ENCODE results near the gene WDR91.

WDR91 gene

DNA sequence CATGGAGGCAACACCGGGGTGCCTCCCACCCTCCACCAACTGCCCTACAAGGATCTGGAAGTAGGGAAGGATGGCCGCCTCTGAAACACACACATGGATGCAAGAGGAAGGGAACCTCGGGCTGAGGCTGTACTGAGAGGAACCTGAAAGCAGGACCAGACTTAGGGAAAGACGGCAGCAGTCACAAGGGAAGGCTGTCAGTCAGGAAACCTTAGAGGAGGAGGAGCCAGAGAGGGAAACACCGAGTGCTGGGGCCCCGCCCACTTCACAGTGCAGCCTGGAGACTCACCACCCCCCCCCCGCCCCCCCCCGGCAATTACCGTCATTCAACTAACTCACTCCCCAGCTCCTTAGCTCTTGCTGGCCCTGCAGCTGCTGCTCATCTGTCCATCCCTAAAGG lies 43.3 kb downstream of the WDR91 start:
- Mint-ChIP-seq H3K9me3 (peaks cover under 1% of the 10 kb centered on the region), H3K4me3 (peak overlapping the region; percentile 54 to 95 (median 93)), H3K27me3 (ENCODE audit: low read depth) (no peaks in the 10 kb centered on the region), H3K4me1 (peaks cover 32% of the 10 kb centered on the region), H3K36me3 (ENCODE audit: low read depth) (peaks cover 65% of the 10 kb centered on the region), H3K27ac (peak overlapping the region; percentile 15 to 56 (median 52))
- TF ChIP-seq, protein P1, sequence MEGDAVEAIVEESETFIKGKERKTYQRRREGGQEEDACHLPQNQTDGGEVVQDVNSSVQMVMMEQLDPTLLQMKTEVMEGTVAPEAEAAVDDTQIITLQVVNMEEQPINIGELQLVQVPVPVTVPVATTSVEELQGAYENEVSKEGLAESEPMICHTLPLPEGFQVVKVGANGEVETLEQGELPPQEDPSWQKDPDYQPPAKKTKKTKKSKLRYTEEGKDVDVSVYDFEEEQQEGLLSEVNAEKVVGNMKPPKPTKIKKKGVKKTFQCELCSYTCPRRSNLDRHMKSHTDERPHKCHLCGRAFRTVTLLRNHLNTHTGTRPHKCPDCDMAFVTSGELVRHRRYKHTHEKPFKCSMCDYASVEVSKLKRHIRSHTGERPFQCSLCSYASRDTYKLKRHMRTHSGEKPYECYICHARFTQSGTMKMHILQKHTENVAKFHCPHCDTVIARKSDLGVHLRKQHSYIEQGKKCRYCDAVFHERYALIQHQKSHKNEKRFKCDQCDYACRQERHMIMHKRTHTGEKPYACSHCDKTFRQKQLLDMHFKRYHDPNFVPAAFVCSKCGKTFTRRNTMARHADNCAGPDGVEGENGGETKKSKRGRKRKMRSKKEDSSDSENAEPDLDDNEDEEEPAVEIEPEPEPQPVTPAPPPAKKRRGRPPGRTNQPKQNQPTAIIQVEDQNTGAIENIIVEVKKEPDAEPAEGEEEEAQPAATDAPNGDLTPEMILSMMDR (IDR thresholded peaks at IDR 0.05; ENCODE audit: unreplicated experiment in 3 of 3): no peak

DNA sequence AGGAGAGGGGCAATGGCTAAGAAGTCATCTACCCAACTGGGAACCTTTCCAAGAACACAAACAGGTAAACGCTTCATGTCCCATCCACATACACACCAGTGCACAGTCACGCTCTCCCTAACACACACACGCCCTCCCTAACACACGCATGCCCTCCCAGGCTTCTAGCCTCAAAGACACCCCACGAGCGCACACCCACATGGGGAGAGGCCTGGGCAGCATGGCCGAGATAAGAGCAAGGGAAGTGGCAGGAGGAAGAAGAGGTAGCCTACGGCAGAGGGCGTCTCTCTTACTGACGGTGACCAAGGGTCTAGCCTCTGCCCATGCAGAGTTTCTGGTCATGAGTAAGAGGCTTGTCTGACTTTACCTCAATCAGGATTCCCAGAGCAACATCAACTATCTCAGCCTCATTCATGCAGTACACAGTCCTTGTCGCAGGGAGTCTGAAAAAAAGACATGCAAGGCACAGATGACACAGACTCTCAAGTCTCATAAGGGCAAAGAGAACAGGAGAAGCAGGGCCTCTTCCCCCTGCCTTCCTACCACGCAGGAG lies 43.9 kb downstream of the WDR91 start:
- H3K27ac Mint-ChIP-seq: peak overlapping the region; percentile 15 to 56 (median 52)
- H3K9me3 Mint-ChIP-seq: peaks cover 5% of the 10 kb centered on the region
- TF ChIP-seq, protein P1 (IDR thresholded peaks at IDR 0.05; ENCODE audit: unreplicated experiment in 3 of 3): no peak
- H3K27me3 Mint-ChIP-seq (ENCODE audit: low read depth): no peaks in the 10 kb centered on the region
- peaks cover 32% of the 10 kb centered on the region for H3K4me1 Mint-ChIP-seq
- H3K36me3 Mint-ChIP-seq (ENCODE audit: low read depth): peaks cover 70% of the 10 kb centered on the region
- H3K4me3 Mint-ChIP-seq: peak overlapping the region; percentile 54 to 73 (median 68)

DNA sequence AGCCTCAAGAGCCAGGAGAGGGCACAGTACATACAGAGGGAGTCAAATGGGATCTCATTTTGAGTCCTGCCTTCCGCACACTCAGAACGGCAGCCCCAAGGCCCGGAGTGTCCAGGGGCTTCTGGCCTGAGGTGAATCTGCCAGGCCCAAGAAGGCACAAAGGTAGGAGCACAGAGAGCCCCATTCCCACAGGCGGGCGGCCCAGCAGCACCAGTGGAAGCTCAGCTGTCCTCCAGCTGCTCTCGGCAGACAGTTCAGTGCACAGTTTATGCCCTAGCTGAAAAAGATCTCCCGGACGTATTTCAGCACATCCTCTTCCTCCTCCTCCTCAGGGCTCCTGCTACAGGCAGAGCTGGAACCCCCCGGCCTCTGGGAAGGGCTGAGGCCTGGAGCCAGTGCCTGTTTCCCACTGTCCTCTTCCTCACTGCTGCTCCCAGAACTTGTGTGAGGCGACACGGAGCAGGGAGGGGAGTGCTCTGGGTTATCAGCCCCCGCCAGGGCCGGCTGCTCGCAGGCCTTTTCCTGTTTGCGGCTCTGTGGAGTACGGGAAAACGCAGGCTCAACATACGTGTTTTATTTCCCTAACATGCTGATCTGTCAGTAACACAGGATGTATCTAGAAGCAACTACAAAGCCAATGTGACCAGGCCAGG lies 44.9 kb downstream of the WDR91 start:
- TF ChIP-seq, protein P1 (IDR thresholded peaks at IDR 0.05; ENCODE audit: unreplicated experiment in 3 of 3): no peak
- Mint-ChIP-seq H3K27ac (no peak overlapping the region), H3K4me3 (peak overlapping the region; percentile 49 to 71 (median 61)), H3K36me3 (ENCODE audit: low read depth) (peaks cover 78% of the 10 kb centered on the region), H3K4me1 (peaks cover 33% of the 10 kb centered on the region), H3K27me3 (ENCODE audit: low read depth) (no peaks in the 10 kb centered on the region), H3K9me3 (peaks cover 12% of the 10 kb centered on the region)

DNA sequence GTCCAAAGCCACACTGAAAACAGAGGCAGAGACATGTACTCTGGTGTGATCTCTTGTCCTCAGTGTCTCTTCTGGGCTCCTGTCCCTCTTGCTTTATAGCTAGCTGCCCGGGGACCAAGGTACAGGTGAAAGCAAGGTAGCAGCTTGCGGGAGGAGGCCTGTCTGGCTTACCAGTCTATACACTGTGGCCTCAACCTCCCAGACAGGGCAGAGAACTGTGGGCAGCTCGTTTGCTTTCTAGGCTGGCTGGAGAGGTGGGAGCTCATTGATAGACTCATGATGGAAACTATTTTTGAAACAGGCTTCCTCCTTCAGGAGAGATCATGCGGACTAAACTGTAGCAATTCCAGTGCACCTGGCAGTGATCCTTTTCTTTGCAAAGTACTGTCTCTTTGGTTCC lies 45.5 kb downstream of the WDR91 start:
- peaks cover 84% of the 10 kb centered on the region for H3K36me3 Mint-ChIP-seq (ENCODE audit: low read depth)
- peaks cover 16% of the 10 kb centered on the region for H3K9me3 Mint-ChIP-seq
- peak overlapping the region in 1 of 3 experiments; percentile 29 for H3K4me3 Mint-ChIP-seq
- TF ChIP-seq, protein P1 (IDR thresholded peaks at IDR 0.05; ENCODE audit: unreplicated experiment in 3 of 3): no peak
- H3K27ac Mint-ChIP-seq: no peak overlapping the region
- peaks cover 37% of the 10 kb centered on the region for H3K4me1 Mint-ChIP-seq
- H3K27me3 Mint-ChIP-seq (ENCODE audit: low read depth): no peaks in the 10 kb centered on the region

DNA sequence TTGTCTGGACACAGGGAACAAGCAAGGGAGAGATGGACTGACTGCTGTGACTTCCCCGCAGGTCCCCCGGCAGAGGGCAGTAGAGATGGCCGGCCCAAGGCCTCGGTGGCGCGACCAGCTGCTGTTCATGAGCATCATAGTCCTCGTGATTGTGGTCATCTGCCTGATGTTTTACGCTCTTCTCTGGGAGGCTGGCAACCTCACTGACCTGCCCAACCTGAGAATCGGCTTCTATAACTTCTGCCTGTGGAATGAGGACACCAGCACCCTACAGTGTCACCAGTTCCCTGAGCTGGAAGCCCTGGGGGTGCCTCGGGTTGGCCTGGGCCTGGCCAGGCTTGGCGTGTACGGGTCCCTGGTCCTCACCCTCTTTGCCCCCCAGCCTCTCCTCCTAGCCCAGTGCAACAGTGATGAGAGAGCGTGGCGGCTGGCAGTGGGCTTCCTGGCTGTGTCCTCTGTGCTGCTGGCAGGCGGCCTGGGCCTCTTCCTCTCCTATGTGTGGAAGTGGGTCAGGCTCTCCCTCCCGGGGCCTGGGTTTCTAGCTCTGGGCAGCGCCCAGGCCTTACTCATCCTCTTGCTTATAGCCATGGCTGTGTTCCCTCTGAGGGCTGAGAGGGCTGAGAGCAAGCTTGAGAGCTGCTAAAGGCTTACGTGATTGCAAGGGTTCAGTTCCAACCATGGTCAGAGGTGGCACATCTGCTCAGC lies 46.8 kb downstream of the WDR91 start:
- Mint-ChIP-seq H3K4me1 (peaks cover 43% of the 10 kb centered on the region), H3K36me3 (ENCODE audit: low read depth) (peaks cover 91% of the 10 kb centered on the region), H3K9me3 (peaks cover 20% of the 10 kb centered on the region), H3K27me3 (ENCODE audit: low read depth) (no peaks in the 10 kb centered on the region), H3K4me3 (peak overlapping the region in 1 of 3 experiments; percentile 20), H3K27ac (peak overlapping the region in 1 of 3 experiments; percentile 66)
- TF ChIP-seq, protein P1 (IDR thresholded peaks at IDR 0.05; ENCODE audit: unreplicated experiment in 3 of 3): no peak

Data from nephron (organoid).